GM12801 (cell line): ENCODE measurements around the gene SPOCK2.

ENCODE experiments used
- TF ChIP-seq, protein P1 (sequence below): IDR thresholded peaks from one replicate; pipeline ENCODE4 v1.5.1; 2011; ENCODE audit warnings: control low read depth; ENCODE audit not compliant: insufficient read length; ENCODE audit errors: extremely low read depth

SPOCK2 gene

DNA sequence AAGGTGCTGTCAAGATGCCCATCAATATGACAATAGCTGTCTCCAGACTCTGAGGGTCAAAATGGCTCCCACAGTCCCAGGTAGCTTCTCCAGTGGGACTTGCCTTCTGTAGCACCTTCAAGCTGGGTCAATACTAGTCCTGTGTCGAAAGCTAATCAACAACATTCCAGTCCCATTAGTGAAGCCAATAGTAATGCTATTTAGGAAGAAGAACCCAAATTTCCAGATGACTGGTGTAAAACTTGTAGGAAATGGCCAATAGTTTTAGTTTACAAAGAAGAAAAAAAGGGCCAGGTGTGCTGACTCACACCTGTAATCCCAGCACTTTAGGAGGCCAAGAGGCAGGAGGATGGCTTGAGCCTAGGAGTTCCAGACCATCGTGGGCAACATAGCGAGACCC is 2.0 kb upstream of the SPOCK2 start:
- TF ChIP-seq, protein P1, sequence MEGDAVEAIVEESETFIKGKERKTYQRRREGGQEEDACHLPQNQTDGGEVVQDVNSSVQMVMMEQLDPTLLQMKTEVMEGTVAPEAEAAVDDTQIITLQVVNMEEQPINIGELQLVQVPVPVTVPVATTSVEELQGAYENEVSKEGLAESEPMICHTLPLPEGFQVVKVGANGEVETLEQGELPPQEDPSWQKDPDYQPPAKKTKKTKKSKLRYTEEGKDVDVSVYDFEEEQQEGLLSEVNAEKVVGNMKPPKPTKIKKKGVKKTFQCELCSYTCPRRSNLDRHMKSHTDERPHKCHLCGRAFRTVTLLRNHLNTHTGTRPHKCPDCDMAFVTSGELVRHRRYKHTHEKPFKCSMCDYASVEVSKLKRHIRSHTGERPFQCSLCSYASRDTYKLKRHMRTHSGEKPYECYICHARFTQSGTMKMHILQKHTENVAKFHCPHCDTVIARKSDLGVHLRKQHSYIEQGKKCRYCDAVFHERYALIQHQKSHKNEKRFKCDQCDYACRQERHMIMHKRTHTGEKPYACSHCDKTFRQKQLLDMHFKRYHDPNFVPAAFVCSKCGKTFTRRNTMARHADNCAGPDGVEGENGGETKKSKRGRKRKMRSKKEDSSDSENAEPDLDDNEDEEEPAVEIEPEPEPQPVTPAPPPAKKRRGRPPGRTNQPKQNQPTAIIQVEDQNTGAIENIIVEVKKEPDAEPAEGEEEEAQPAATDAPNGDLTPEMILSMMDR, result no peak

DNA sequence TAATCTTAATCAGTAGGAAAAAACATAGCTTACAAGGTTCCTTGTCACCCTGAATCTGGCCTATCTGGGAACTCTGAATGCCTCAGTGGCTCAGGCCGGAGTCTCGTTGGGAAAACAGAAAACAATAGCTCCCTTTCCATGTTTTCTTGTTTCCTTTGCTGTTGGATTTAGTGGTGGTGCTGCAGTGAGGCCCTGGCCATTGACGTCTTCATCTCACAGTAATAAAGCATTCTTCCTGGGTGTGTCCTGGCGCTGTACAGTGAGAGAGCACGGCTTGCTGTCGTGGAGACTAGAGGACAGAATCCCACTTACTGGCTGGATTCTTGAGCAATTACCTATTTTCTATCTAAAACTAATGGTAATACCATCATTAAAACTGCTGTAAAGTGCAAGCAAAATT is 1.3 kb upstream of the SPOCK2 start:
- TF ChIP-seq, protein P1, result no peak

DNA sequence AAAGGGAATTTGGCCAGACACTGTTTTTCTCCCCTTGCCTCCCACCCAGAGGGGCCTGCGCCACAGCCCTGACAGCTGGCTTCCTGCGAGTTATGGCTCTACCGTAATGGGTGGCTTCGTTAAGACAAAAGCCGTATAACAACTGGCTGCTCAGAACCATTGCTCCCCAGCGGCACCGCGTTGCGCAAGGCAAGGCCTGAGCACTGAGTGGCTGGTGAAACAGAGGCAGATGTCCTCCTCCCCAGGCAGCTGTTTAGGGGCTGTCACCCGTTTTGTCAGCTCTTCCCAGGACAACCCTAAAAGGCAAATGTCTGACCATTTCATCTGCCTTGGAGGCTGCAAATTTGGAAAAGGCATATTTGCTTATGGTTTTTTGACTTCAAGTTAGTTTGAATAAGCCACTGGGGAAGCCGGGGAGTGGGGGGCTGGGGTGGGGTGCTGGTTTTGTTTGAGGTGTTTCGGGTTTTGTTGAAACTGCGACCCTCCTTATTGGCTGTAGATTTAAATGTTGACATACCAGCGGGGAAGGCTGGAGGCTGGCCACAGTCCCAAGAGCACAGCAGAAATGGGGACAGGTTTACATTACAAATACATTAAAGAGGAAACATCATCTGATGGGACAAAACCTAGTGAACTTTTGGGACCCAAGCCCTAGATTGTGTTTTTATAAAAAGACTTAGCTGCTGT is 681 bp upstream of the SPOCK2 start:
- TF ChIP-seq, protein P1, result no peak

DNA sequence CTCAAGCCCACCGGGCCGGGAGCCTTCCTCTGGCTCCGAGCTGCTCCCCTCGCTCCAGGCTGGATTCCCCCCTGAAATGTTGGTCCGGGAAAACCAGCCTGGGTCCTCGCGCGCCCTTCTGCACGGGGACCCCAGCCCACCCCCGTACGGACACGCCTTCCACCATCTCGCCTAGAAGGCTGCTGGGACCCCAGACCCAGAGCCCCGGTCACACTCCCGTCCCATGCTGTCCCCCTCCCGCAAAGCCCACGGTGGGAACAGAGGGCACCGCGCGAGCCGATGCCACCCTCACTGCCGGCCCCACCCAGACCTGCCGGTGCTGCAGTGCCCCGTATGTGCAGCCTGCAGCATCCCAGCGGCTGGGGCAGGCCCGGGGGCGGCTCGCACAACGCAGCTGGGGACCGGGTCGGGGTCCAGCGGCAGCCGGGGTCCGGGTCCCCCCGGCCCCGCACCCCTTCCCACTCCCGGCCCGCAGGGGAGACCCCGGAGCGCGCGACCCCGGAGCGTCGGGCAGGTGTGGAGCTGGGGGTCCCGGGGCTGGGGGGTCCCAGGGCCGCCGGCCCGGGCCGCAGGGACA is 871 bp downstream of the SPOCK2 start:
- TF ChIP-seq, protein P1, result no peak

DNA sequence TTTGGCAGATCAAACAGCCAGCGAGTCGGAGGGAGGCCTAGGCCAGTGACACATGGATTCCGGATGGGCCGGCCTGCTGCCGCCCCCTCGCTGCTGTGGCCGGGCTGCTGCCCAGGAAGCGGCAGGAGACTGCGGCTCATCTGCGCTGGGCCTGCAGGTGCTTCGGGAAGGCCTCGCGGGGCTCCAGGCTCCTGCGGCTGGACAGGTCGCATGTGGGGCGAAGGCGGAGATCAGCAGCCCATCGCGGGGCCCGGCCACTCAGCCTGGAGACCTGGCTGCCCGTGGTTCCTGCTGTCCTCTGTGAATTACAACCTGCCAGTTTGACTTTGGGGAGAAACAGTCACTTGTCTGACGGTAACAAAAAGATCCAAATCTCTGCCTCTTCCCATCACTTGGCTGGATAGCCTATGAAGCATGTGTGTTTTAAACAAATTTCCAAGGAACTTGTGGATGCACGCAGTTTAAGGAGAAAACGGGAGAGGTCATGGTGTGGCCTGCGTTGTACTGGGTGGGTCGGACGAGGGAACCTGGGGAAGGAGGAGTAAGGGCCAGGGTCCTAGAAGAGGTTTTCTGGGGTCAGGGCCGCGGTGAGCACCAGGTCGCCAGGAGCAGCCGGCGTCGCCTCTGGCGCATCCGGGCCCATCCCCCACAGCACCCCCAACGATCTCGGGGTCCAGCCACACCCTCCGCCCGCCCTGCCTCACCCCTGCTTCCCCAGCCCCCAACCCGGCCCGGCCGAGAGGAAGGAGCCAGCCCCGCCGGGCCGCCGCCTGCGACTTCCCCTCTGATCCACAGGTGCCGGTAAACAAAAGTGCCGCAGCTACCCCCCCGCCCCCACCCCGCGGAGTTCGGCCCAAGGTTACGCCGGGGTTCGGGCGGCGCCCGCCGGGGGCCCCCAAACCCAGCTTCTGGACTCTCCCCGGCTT is 1.6 kb downstream of the SPOCK2 start:
- TF ChIP-seq, protein P1, result no peak

DNA sequence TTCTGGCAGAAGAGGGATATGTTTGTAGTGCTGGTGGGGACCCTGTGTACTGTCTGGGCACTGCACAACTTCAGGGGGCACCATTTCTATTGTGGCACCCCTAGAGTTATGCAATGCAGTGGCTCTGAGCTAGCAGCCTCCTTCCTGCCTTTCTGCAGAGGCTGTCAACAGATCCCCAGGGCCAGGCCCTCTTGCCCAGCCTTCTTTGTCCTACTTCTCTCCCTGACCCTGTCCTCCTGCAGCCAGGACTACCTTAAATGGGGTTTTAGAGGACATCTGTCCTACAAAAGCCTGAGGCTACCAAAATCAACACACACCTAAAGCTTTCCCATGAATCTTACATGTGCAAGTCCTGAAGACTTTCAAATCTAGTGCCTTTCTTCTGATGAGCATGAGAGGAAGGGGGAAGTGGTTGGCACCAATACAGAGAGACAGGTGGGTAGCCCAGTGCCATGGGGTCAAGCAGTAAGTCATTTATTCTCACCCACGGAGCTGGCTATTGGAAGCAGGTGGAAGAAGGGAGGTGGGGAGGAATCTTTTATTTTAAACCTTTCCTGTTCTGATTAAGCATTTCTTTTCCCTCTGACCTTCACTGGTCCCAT is 2.4 kb downstream of the SPOCK2 start:
- TF ChIP-seq, protein P1, result no peak

DNA sequence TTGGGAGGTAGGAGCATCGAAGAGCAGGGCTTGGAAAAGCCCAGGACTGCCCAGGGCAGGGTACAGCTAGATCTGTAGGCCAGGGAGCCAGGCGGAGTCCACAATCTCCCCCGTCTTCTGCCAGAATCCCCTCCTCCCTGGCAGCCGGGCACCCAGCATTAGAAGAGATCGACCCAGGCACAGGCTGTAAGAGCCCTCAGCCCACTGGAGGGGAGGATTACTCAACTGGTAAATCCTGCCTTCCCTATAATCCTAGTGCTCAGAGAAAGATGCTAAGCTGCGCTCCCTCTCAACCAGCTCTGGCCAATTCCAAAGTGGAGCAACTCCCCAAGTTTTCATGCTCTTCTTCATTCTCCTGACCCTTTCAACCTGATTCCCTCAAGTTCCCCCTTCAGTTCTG is 3.2 kb downstream of the SPOCK2 start:
- TF ChIP-seq, protein P1, result no peak
